HCT116 (cell line): ENCODE data around the gene PLCB2. TPM values are rescaled to one million over a fixed set of nuclear protein-coding genes. Genes with fewer than 3 reads are reported as not detected.
A peak's percentile ranks its signal among the peaks of the same experiment; 100 is the strongest.

Experiments
- ATAC-seq: fragments of 200-7000 bp; cut with Tn5 transposase; 2 replicates; pipeline ENCODE4 v1.9.1; 2020; ENCODE audit warnings: mild to moderate bottlenecking, moderate library complexity
- BruUV-seq: library from RNA; stranded (reverse); fragments of 400-500 nt; replicated peaks from 2 replicates; lab custom pipeline; 2021; lab: Mats Ljungman, UMichigan
- CTCF ChIA-PET: fragments of 300-600 bp; sonication (Branson Sonifier 250); formaldehyde crosslinking; loops from one replicate; lab custom pipeline; 2021; ENCODE audit warnings: antibody characterized with exemption; lab: Charles Lee
- POLR2A ChIA-PET: fragments of 300-600, 350-600 bp; sonication (Branson Sonifier 250); formaldehyde crosslinking; loops from one replicate; lab custom pipeline; 2021; ENCODE audit warnings: antibody characterized with exemption; lab: Charles Lee
- RAD21 ChIA-PET, 2 experiments: fragments of 300-600 bp; sonication (Branson Sonifier 250); formaldehyde crosslinking; loops; one replicate each; lab custom pipeline; 2023; ENCODE audit warnings: low total read pairs in 2 of 2; ENCODE audit not compliant: uncharacterized antibody in 2 of 2, unreplicated experiment in 2 of 2, low non-redundant PET in 1 of 2; lab: Charles Lee
- DNase-seq: peaks from one replicate; pipeline ENCODE4 v3.0.0-alpha.2; 2010; ENCODE audit warnings: low read depth, low spot score
- H2AFZ ChIP-seq: fragments of 200-600 bp; shearing (Covaris generic), sonication (generic); 2 replicates; pipeline ENCODE4 v1.6.1; 2017; ENCODE audit warnings: low read depth, mixed run types, mixed read lengths, antibody characterized with exemption, low read length; ENCODE audit not compliant: poor library complexity, severe bottlenecking
- H3K27ac ChIP-seq: 2 replicates; pipeline ENCODE4 v1.5.1; 2012; ENCODE audit warnings: low read depth, low read length
- H3K27me3 ChIP-seq: fragments of 200-600 bp; sonication (generic); 2 replicates; pipeline ENCODE4 v1.6.1; 2016; ENCODE audit warnings: mixed run types, low read length, mixed read lengths; ENCODE audit not compliant: insufficient read depth
- H3K36me3 ChIP-seq, 2 experiments: fragments of 200-500 bp in 1 of 2; fragments of 200-600 bp in 1 of 2; sonication (Bioruptor generic) in 1 of 2; sonication (generic) in 1 of 2; 2 replicates each; pipeline versions ENCODE4 v1.5.1 to v1.6.1; 2014 to 2016; ENCODE audit warnings: low read length in 2 of 2, inconsistent platforms in 1 of 2, mixed read lengths in 1 of 2, mixed run types in 1 of 2; ENCODE audit not compliant: insufficient read depth in 2 of 2, control insufficient read depth in 1 of 2
- H3K4me1 ChIP-seq, 2 experiments: fragments of 200-600 bp in 1 of 2; sonication (generic) in 1 of 2; 2 replicates each; pipeline versions ENCODE4 v1.5.1 to v1.6.1; 2012 to 2017; ENCODE audit warnings: low read length in 2 of 2, inconsistent platforms in 1 of 2, mild to moderate bottlenecking in 1 of 2, mixed read lengths in 1 of 2, mixed run types in 1 of 2, moderate library complexity in 1 of 2; ENCODE audit not compliant: insufficient read depth in 2 of 2, control insufficient read depth in 1 of 2
- H3K4me2 ChIP-seq: fragments of 200-600 bp; sonication (generic); 2 replicates; pipeline ENCODE4 v1.6.1; 2017; ENCODE audit warnings: mixed run types, low read length, mixed read lengths
- H3K4me3 ChIP-seq, 2 experiments: fragments of 200-600 bp in 1 of 2; sonication (generic) in 1 of 2; replicated peaks in 1 of 2; 2 replicates each; pipeline ENCODE4 v1.5.1; 2011 to 2016; ENCODE audit warnings: low read length in 2 of 2, control low read depth in 1 of 2, low read depth in 1 of 2, mild to moderate bottlenecking in 1 of 2, mixed read lengths in 1 of 2, mixed run types in 1 of 2
- H3K79me2 ChIP-seq: fragments of 200-600 bp; sonication (generic); 2 replicates; pipeline ENCODE4 v1.6.1; 2017; ENCODE audit warnings: mild to moderate bottlenecking, mixed run types, low read length, moderate library complexity, mixed read lengths; ENCODE audit not compliant: insufficient read depth
- H3K9ac ChIP-seq: fragments of 200-600 bp; sonication (generic); 2 replicates; pipeline ENCODE4 v1.6.1; 2016; ENCODE audit warnings: low read length, mixed read lengths
- H3K9me2 ChIP-seq: fragments of 200-600 bp; sonication (generic), shearing (Covaris generic); 2 replicates; pipeline ENCODE4 v1.6.1; 2017; ENCODE audit warnings: mixed run types, mild to moderate bottlenecking, moderate library complexity; ENCODE audit not compliant: insufficient read depth
- H3K9me3 ChIP-seq, 2 experiments: fragments of 200-500 bp in 1 of 2; fragments of 200-600 bp in 1 of 2; sonication (Bioruptor generic) in 1 of 2; sonication (generic) in 1 of 2; 2 replicates each; pipeline ENCODE4 v1.6.1; 2014 to 2017; ENCODE audit warnings: low read length in 2 of 2, mixed read lengths in 2 of 2, inconsistent platforms in 1 of 2, low read depth in 1 of 2, mild to moderate bottlenecking in 1 of 2, mixed run types in 1 of 2, moderate library complexity in 1 of 2; ENCODE audit not compliant: control insufficient read depth in 1 of 2, insufficient read depth in 1 of 2
- H4K20me1 ChIP-seq: fragments of 200-600 bp; sonication (generic), shearing (Covaris generic); 2 replicates; pipeline ENCODE4 v1.6.1; 2017; ENCODE audit warnings: mixed run types, mild to moderate bottlenecking, moderate library complexity; ENCODE audit not compliant: insufficient read depth
- CTCF ChIP-seq, 3 experiments: fragments of 200-600 bp in 1 of 3; sonication (generic) in 1 of 3; IDR thresholded peaks in 2 of 3; conservative IDR thresholded peaks in 1 of 3; 2 replicates each; pipeline ENCODE4 v1.5.1; 2012 to 2017; ENCODE audit warnings: low read depth in 2 of 3, low read length in 2 of 3, antibody characterized with exemption in 1 of 3, borderline replicate concordance in 1 of 3, control low read depth in 1 of 3, mild to moderate bottlenecking in 1 of 3, mixed read lengths in 1 of 3, mixed run types in 1 of 3, moderate library complexity in 1 of 3; ENCODE audit not compliant: insufficient read depth in 1 of 3
- ELF1 ChIP-seq: IDR thresholded peaks from 2 replicates; pipeline ENCODE4 v1.6.1; 2012; ENCODE audit warnings: low read depth, borderline replicate concordance
- EZH2 ChIP-seq: fragments of 200-600 bp; sonication (generic); IDR thresholded peaks from 2 replicates; pipeline ENCODE4 v1.6.1; 2017; ENCODE audit warnings: antibody characterized with exemption, mixed run types
- FOSL1 ChIP-seq: IDR thresholded peaks from 2 replicates; pipeline ENCODE4 v1.6.1; 2012; ENCODE audit warnings: low read depth
- RAD21 ChIP-seq: IDR thresholded peaks from 2 replicates; pipeline ENCODE4 v1.6.1; 2012; ENCODE audit warnings: low read depth, mild to moderate bottlenecking
- YY1 ChIP-seq: IDR thresholded peaks from 2 replicates; pipeline ENCODE4 v1.6.1; 2011; ENCODE audit warnings: low read length, low read depth, moderate library complexity, mild to moderate bottlenecking; ENCODE audit not compliant: insufficient replicate concordance; ENCODE audit errors: extremely low read depth
- ZNF274 ChIP-seq: fragments of 200-500 bp; sonication (Bioruptor generic); IDR thresholded peaks from 2 replicates; pipeline ENCODE4 v1.6.1; 2014; ENCODE audit warnings: mild to moderate bottlenecking, low read depth, low read length, inconsistent platforms
- intact Hi-C: fragments of 100-400 bp; cut with micrococcal nuclease; formaldehyde crosslinking; loops from 2 replicates; pipeline ENCODE4 v1.10.0; 2022
- total RNA-seq: library from RNA; stranded (reverse); gene quantifications from one replicate; pipeline ENCODE4 v1.2.1, GENCODE V29; 2021; ENCODE audit not compliant: unreplicated experiment

The PLCB2 gene
- total RNA-seq, 1 experiment from 2014 or later: 2.8 TPM

DNA sequence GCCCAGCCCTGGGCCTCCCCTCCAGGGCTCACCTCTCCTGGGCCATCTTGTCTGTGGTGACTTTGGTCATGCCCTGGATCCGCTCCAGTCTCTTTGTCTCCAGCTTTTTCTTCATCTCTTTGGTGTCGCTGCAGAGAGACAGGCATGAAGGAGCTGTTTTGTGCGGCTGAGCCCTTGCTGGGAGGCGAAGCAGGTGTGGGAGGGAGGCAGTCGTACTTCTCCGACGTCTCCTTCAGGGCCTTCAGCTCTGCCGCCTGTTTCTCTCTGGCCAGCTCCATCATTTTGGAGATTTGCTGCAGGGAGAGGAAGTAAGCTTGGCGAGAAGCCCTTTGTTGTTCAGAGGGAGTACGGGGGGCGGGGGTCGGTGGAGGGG lies 17.2 kb downstream of the PLCB2 start:
- peaks cover 51 to 57% of the 10 kb centered on the region in 2 experiments for H3K4me1 ChIP-seq
- TF ChIP-seq ELF1 (no peak), FOSL1 (no peak), ZNF274 (no peak), EZH2 (no peak)
- TF ChIP-seq, all 23 proteins: peak for 0
- DNase-seq (no peak), ATAC-seq (no peak)
- no peaks in the 10 kb centered on the region for H4K20me1 ChIP-seq
- H3K9ac ChIP-seq: no peak overlapping the region
- no TSS peak for BruUV-seq
- no peaks in the 10 kb centered on the region for H3K27me3 ChIP-seq
- no peaks in the 10 kb centered on the region for H3K79me2 ChIP-seq
- no peaks in the 10 kb centered on the region for H3K9me2 ChIP-seq
- ChIA-PET CTCF (interaction anchor here (0.7 to 3.3 kb wide), 10 partner anchors 8 to 616 kb away, joined by 3 to 31 read pairs (median 4); partner anchors contain the start of gene ANKRD63), RAD21 (interaction anchor here in 1 of 2 experiments (1.4 kb wide), 1 partner anchor 19 kb away, joined by 3 read pairs; no protein-coding TSS in a partner anchor), POLR2A (interaction anchor here (1.3 kb wide), 1 partner anchor 18 kb away, joined by 6 read pairs; the partner anchor contains the start of gene PLCB2)
- H3K4me3 ChIP-seq: no peak overlapping the region
- no peaks in the 10 kb centered on the region for H3K36me3 ChIP-seq
- intact Hi-C loops: no loop called here
- 0 out of 2 replicates have a peak overlapping the region, but pooled peaks have one; percentile 11 for H3K4me2 ChIP-seq
- no peak overlapping the region for H2AFZ ChIP-seq
- H3K27ac ChIP-seq: no peak overlapping the region
- no peaks in the 10 kb centered on the region for H3K9me3 ChIP-seq

DNA sequence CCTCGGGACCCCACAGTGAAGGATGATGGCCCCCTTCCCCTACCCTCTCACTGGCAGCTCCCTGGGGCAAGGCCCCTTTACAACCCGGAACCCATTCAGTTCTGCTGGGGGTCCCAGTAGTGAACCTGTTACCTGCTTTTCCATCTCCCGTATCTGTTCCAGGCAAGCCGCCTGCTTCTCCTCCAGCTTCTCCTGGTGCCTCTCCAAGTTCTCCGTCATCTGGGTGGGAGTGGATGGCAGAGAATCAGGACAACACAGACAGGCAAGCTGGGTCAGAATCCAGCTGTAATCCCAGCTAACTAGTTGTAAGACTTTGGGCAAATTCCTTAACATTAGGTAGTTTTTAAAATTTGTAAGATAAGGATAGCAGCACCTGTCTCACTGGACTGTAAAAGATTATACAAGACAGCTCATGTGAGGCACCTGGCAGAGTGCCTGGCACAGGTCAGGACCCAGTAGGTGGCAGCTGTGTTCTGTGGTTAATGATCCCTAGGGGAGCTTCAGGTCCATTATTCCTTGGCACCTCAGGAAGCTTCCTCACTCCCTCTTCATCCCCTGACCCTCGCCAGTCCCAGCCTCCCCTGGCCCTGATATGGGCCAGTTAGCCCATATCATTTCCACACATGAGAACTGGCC lies 18.5 kb downstream of the PLCB2 start:
- CTCF ChIA-PET: interaction anchor here (0.6 to 3.3 kb wide), 14 partner anchors 10 to 605 kb away, joined by 3 to 31 read pairs (median 4); partner anchors contain the start of genes PLCB2 and VPS18
- intact Hi-C loops: no loop called here
- Histone ChIP-seq H2AFZ (no peak overlapping the region), H3K27ac (no peak overlapping the region), H3K9me3 (no peaks in the 10 kb centered on the region), H3K9ac (no peak overlapping the region), H4K20me1 (no peaks in the 10 kb centered on the region), H3K4me3 (no peak overlapping the region), H3K4me2 (peak overlapping the region; percentile 30), H3K36me3 (no peaks in the 10 kb centered on the region), H3K27me3 (no peaks in the 10 kb centered on the region), H3K4me1 (peaks cover 59 to 65% of the 10 kb centered on the region in 2 experiments), H3K79me2 (no peaks in the 10 kb centered on the region), H3K9me2 (no peaks in the 10 kb centered on the region)
- no TSS peak for BruUV-seq
- RAD21 ChIA-PET: interaction anchor here in 1 of 2 experiments (0.6 to 1.4 kb wide), 5 partner anchors 20 to 254 kb away, joined by 3 to 5 read pairs (median 4); no protein-coding TSS in a partner anchor
- no peak for ATAC-seq
- DNase-seq: no peak
- POLR2A ChIA-PET: no interaction called here
- TF ChIP-seq CTCF (IDR thresholded peaks at IDR 0.05 in 2 of 3, conservative IDR thresholded peaks at IDR 0.05 in 1 of 3; ENCODE audit: borderline replicate concordance in 1 of 3, insufficient read depth in 1 of 3, low read depth in 2 of 3, low read length in 2 of 3) (peak in 1 of 3 experiments; percentile 31; a peak in 1 of 6 replicates), RAD21 (peak; percentile 53), YY1 (no peak)
